ENCODE measurements around the gene SCRN3. TPM values are rescaled to one million over a fixed set of nuclear protein-coding genes. Genes with fewer than 3 reads are reported as not detected.
"Not testable (repeated sequence)": the region's sequence is repeated elsewhere in the genome, so short reads cannot be mapped to it uniquely, and the experiment has no call there.

SCRN3 gene
- total RNA-seq, 2 donors from 2014 or later, result 22.4 to 39.8 TPM

DNA sequence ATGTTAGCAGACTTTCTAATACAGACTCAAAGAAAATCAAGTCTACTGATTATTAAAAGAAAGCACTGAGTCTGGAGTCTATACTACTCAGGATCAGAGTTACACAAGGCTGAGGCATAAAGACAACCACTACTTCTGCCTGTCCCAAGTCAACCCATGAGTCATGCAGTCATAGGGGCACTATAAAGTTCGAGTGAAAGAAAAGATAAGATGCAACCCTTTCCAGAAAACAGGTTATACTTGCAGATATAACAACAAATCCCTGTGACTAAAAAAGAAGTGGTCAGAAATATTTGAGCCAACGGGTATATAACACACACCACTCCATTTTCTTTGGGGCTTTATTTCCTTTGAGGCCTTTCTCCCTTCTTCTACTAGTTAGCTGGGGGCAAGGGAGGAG is 18.6 kb upstream of the SCRN3 start:
- Histone ChIP-seq H3K9me3 (no peaks in the 10 kb centered on the region), H3K4me3 (no peak overlapping the region), H3K27me3 (replicated peaks; ENCODE audit: insufficient read depth) (no peaks in the 10 kb centered on the region), H3K36me3 (peaks cover 0 to 8% of the 10 kb centered on the region in 2 donors), H3K4me1 (replicated peaks) (no peaks in the 10 kb centered on the region), H3K27ac (no peak overlapping the region)
- intact Hi-C loops (cut with DNase I), result no loop called here
- DNase-seq (ENCODE audit: low spot score), result no peak
- TF ChIP-seq, protein P1, sequence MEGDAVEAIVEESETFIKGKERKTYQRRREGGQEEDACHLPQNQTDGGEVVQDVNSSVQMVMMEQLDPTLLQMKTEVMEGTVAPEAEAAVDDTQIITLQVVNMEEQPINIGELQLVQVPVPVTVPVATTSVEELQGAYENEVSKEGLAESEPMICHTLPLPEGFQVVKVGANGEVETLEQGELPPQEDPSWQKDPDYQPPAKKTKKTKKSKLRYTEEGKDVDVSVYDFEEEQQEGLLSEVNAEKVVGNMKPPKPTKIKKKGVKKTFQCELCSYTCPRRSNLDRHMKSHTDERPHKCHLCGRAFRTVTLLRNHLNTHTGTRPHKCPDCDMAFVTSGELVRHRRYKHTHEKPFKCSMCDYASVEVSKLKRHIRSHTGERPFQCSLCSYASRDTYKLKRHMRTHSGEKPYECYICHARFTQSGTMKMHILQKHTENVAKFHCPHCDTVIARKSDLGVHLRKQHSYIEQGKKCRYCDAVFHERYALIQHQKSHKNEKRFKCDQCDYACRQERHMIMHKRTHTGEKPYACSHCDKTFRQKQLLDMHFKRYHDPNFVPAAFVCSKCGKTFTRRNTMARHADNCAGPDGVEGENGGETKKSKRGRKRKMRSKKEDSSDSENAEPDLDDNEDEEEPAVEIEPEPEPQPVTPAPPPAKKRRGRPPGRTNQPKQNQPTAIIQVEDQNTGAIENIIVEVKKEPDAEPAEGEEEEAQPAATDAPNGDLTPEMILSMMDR (IDR thresholded peaks at IDR 0.05), result no peak
- TF ChIP-seq POLR2AphosphoS5 (IDR thresholded peaks at IDR 0.05) (no peak), POLR2A (IDR thresholded peaks at IDR 0.05) (no peak)
- 80% methylated on average over 2 of the region's 2 CpGs for WGBS

DNA sequence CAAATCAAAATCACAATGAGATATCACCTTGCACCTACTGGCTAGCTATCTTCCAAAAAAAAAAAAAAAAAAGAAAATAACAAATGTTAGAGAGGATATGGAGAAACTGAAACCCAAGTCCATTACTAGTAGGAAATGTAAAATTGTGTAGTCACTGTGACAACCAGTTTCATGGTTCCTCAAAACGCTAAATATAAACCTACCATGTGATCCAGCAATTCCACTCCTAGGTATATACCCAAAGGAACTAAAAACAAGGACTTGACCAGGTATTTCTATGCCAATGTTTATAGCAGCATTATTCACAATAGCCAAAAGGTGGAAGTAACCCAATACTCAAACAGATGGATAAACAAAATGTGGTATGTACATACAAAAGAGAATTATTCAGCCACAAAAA is 11.7 kb upstream of the SCRN3 start:
- TF ChIP-seq POLR2A (IDR thresholded peaks at IDR 0.05) (no peak), POLR2AphosphoS5 (IDR thresholded peaks at IDR 0.05) (no peak)
- TF ChIP-seq, protein P1 (IDR thresholded peaks at IDR 0.05), result no peak
- no peaks in the 10 kb centered on the region for H3K27me3 ChIP-seq (replicated peaks; ENCODE audit: insufficient read depth)
- no peaks in the 10 kb centered on the region for H3K4me1 ChIP-seq (replicated peaks)
- no peaks in the 10 kb centered on the region for H3K9me3 ChIP-seq
- H3K36me3 ChIP-seq, result no peaks in the 10 kb centered on the region
- WGBS, result 93% methylated on average over 1 of the region's 1 CpG
- H3K27ac ChIP-seq, result no peak overlapping the region
- no peak overlapping the region for H3K4me3 ChIP-seq
- intact Hi-C loops (cut with DNase I), result no loop called here
- DNase-seq (ENCODE audit: low spot score), result no peak

DNA sequence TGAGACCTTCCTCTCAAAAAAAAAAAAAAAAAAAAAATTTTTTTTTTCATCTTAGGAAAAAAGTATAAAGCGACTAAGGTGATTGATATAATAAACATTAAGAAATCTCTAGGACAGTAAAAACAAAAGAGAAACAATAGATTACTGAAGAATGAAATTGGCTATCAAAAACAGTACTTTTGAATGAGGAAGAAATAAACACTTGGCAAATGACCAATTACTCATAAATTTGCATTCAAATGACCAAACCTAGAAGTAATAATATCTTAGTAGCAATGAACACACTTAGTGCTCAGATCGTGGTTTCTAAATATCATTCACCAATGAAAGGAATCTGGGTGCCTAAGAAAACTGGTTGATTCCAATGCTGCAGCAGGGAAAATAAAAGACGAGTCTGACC is 10.3 kb upstream of the SCRN3 start:
- intact Hi-C loops (cut with DNase I), result no loop called here
- H3K36me3 ChIP-seq, result no peaks in the 10 kb centered on the region
- DNase-seq (ENCODE audit: low spot score), result no peak
- H3K27me3 ChIP-seq (replicated peaks; ENCODE audit: insufficient read depth), result no peaks in the 10 kb centered on the region
- H3K9me3 ChIP-seq, result no peaks in the 10 kb centered on the region
- 89% methylated on average over 3 of the region's 3 CpGs for WGBS
- no peak for TF ChIP-seq POLR2A (IDR thresholded peaks at IDR 0.05)
- no peak for TF ChIP-seq POLR2AphosphoS5 (IDR thresholded peaks at IDR 0.05)
- TF ChIP-seq, protein P1 (IDR thresholded peaks at IDR 0.05), result no peak
- no peaks in the 10 kb centered on the region for H3K4me1 ChIP-seq (replicated peaks)
- no peak overlapping the region for H3K4me3 ChIP-seq
- no peak overlapping the region for H3K27ac ChIP-seq

DNA sequence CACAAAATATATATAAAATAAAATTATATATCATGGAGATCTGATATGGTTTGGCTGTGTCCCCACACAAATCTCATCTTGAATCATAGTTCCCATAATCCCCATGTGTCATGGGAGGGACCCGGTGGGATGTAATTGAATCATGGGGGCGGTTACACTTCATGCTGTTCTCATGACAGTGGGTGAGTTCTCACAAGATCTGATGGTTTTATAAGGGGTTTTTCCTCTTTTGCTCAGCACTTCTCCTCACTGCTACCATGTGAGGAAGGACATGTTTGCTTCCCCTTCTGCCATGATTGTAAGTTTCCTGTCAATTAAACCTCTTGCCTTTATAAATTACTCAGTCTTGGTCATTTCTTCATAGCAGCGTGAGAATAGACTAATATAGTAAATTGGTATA is 6.8 kb upstream of the SCRN3 start:
- intact Hi-C loops (cut with DNase I); DNase-seq (ENCODE audit: low spot score): not testable (repeated sequence)

DNA sequence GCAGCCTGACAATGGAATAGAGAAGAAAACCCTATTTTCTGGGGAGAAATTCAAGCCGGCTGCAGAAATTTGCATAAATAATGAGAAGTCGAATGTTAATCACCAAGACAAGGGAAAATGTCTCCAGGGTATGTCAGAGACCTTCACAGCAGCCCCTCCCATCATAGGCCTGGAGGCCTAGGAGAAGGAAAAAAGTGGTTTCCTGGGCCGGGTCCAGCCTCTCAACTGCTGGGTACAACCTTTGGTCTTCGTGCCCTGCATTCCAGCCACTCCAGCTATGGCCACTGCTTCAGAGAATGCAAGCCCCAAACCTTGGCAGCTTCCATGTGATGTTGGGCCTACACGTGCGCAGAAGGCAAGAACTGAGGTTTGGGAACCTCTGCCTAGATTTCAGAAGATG is 6.0 kb upstream of the SCRN3 start:
- Histone ChIP-seq H3K9me3 (no peaks in the 10 kb centered on the region), H3K27me3 (replicated peaks; ENCODE audit: insufficient read depth) (no peaks in the 10 kb centered on the region), H3K4me3 (no peak overlapping the region), H3K4me1 (replicated peaks) (peaks cover 13% of the 10 kb centered on the region), H3K27ac (no peak overlapping the region), H3K36me3 (no peaks in the 10 kb centered on the region)
- WGBS, result 95% methylated on average over 6 of the region's 6 CpGs
- no peak for TF ChIP-seq POLR2A (IDR thresholded peaks at IDR 0.05)
- TF ChIP-seq POLR2AphosphoS5 (IDR thresholded peaks at IDR 0.05), result no peak
- TF ChIP-seq, protein P1 (IDR thresholded peaks at IDR 0.05), result no peak
- intact Hi-C loops (cut with DNase I), result no loop called here
- no peak for DNase-seq (ENCODE audit: low spot score)

More for the DNA sequence above, 6.8 kb upstream of the SCRN3 start:
- H3K9me3 ChIP-seq; H3K27me3 ChIP-seq (replicated peaks; ENCODE audit: insufficient read depth); H3K36me3 ChIP-seq; H3K27ac ChIP-seq; H3K4me1 ChIP-seq (replicated peaks); H3K4me3 ChIP-seq: not testable (repeated sequence)
- WGBS, result 89% methylated on average over 3 of the region's 3 CpGs

DNA sequence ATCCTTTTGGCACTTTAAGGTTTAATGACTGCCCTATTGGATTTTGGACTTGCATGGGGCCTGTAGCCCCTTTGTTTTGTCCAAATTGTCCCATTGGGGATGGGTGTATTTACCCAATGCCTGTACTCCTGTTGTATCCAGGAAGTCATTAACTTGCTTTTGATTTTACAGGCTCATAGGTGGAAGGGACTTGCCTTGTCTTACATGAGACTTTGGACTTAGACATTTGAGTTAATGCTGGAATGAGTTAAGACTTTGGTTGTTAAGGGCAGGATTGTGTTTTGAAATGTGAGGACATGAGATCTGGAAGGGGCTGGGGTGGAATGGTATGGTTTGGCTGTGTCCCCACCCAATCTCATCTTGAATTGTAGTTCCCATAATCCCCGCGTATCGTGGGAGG is 5.2 kb upstream of the SCRN3 start:
- not testable (repeated sequence) for DNase-seq (ENCODE audit: low spot score); H3K36me3 ChIP-seq
- WGBS, result 99% methylated on average over 3 of the region's 3 CpGs

More for the DNA sequence above, 5.2 kb upstream of the SCRN3 start:
- H3K9me3 ChIP-seq; H3K27me3 ChIP-seq (replicated peaks; ENCODE audit: insufficient read depth); H3K27ac ChIP-seq; intact Hi-C loops (cut with DNase I); H3K4me3 ChIP-seq: not testable (repeated sequence)
- H3K4me1 ChIP-seq (replicated peaks), result peaks cover 13% of the 10 kb centered on the region
